Measurements from ENCODE around the gene OPCML.

DNA sequence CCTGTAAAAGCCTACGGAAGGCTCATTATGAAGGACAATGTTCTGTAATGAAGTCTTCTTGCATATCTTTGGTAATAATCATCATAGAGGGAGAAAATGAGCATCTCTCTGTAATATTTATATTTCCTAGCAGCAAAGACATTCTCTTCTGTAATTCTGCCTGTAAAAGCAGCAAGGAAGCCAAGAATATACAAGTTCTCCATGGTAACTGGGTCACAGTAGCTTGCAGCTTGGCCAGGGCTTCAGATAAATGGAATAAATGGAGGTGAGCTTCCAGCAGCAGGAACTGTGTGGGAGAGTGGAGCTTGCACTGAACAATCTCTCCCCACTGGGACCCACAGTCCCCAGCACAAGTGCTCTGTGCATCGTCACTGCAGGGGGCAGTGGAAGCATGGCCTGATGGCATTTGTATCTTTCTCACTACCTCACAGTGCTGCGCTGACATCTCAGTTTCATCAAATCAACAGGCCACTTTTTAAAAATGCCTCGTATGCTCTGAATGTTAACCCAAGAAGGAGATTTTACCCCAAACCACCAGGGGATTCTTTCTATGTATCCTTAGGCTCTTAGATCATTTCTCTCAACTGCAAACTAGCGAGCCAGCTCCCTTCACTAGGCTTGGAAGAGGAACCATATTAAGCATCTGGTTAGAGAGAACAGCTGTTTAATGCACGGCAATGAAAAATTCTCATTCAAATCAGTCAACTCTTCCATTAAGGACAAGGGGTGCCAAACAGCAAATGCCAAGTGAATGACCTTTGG lies 1059.7 kb downstream of the OPCML start:
- TF ChIP-seq POLR2A (IDR thresholded peaks at IDR 0.05) (no peak), POLR2AphosphoS5 (IDR thresholded peaks at IDR 0.05) (no peak), EP300 (IDR thresholded peaks at IDR 0.05) (no peak)
- TF ChIP-seq, protein P1, sequence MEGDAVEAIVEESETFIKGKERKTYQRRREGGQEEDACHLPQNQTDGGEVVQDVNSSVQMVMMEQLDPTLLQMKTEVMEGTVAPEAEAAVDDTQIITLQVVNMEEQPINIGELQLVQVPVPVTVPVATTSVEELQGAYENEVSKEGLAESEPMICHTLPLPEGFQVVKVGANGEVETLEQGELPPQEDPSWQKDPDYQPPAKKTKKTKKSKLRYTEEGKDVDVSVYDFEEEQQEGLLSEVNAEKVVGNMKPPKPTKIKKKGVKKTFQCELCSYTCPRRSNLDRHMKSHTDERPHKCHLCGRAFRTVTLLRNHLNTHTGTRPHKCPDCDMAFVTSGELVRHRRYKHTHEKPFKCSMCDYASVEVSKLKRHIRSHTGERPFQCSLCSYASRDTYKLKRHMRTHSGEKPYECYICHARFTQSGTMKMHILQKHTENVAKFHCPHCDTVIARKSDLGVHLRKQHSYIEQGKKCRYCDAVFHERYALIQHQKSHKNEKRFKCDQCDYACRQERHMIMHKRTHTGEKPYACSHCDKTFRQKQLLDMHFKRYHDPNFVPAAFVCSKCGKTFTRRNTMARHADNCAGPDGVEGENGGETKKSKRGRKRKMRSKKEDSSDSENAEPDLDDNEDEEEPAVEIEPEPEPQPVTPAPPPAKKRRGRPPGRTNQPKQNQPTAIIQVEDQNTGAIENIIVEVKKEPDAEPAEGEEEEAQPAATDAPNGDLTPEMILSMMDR (IDR thresholded peaks at IDR 0.05): no peak

All from suprapubic skin (tissue), 4 donors.